DMS 273 treated with DMSO at 0.1 percent for 48 hours (cell line): ENCODE measurements around the gene TIGD1.
A peak's percentile ranks its signal among the peaks of the same experiment; 100 is the strongest.
"Not testable (repeated sequence)": the region's sequence is repeated elsewhere in the genome, so short reads cannot be mapped to it uniquely, and the experiment has no call there.

ENCODE experiments used
- DNase-seq: peaks from one replicate; lab custom pipeline; 2025; lab: John Stamatoyannopoulos, UW

The TIGD1 gene

GRCh38 chr2:232539298-232540231 is 10.8 kb downstream of the TIGD1 start, which contains the start of gene CHRNG:
Gene CHRNG (plus strand): TSS chr2:232539692. CDS start chr2:232539748, 56 bp downstream.
- no peak for DNase-seq

- DNase-seq, result no peak
These were observed 11.7 kb downstream of the TIGD1 start for GRCh38 chr2:232538671-232539070.

GRCh38 chr2:232537499-232537898 is 12.9 kb downstream of the TIGD1 start:
- DNase-seq, result no peak

GRCh38 chr2:232537079-232537478 is 13.3 kb downstream of the TIGD1 start:
- DNase-seq, result no peak

GRCh38 chr2:232535761-232536530 is 14.4 kb downstream of the TIGD1 start:
- no peak for DNase-seq

GRCh38 chr2:232534940-232535651 is 15.3 kb downstream of the TIGD1 start:
- no peak for DNase-seq

- DNase-seq, result no peak
These were observed 16.2 kb downstream of the TIGD1 start for GRCh38 chr2:232533944-232534710.

GRCh38 chr2:232532821-232533220 is 17.5 kb downstream of the TIGD1 start:
- DNase-seq, result not testable (repeated sequence)

GRCh38 chr2:232532419-232532818 is 17.9 kb downstream of the TIGD1 start:
- DNase-seq, result no peak

GRCh38 chr2:232530626-232531260 is 19.6 kb downstream of the TIGD1 start:
- DNase-seq, result no peak

GRCh38 chr2:232529806-232530547 is 20.4 kb downstream of the TIGD1 start:
- DNase-seq, result no peak

GRCh38 chr2:232528746-232529460 is 21.5 kb downstream of the TIGD1 start:
- DNase-seq, result no peak

GRCh38 chr2:232527905-232528470 is 22.4 kb downstream of the TIGD1 start:
- no peak for DNase-seq

- no peak for DNase-seq
These were observed 23.9 kb downstream of the TIGD1 start for GRCh38 chr2:232526372-232526941.

GRCh38 chr2:232525791-232526371 is 24.5 kb downstream of the TIGD1 start, which contains the start of gene CHRND:
Gene CHRND (plus strand): TSS chr2:232526160. CDS start chr2:232526216, 56 bp downstream.
- DNase-seq, result peak; percentile 88

- DNase-seq, result no peak
These were observed 25.2 kb downstream of the TIGD1 start for GRCh38 chr2:232525199-232525598.

- DNase-seq, result no peak
These were observed 25.6 kb downstream of the TIGD1 start for GRCh38 chr2:232524771-232525170.
